Rectal smooth muscle tissue (tissue), 1 donor: Measurements from ENCODE around the gene VRK3.

Experiments used
- H3K27ac ChIP-seq: one replicate; pipeline ENCODE4 v1.7.0; 2013; ENCODE audit warnings: low read depth, low read length, inconsistent platforms
- H3K27me3 ChIP-seq: one replicate; pipeline ENCODE4 v1.7.0; 2013; ENCODE audit warnings: low read length; ENCODE audit not compliant: control insufficient read depth, insufficient read depth
- H3K36me3 ChIP-seq: one replicate; pipeline ENCODE4 v1.7.0; 2013; ENCODE audit warnings: low read length; ENCODE audit not compliant: control insufficient read depth, insufficient read depth
- H3K4me1 ChIP-seq: one replicate; pipeline ENCODE4 v1.7.0; 2013; ENCODE audit warnings: low read length; ENCODE audit not compliant: control insufficient read depth, insufficient read depth
- H3K4me3 ChIP-seq: one replicate; pipeline ENCODE4 v1.7.0; 2013; ENCODE audit warnings: low read length
- H3K9ac ChIP-seq: one replicate; pipeline ENCODE4 v1.7.0; 2013; ENCODE audit warnings: low read length

VRK3 gene

GRCh38 chr19:50001775-50002174 is 23.4 kb downstream of the VRK3 start:
- Histone ChIP-seq H3K27ac (no peak overlapping the region), H3K4me1 (peaks cover 4% of the 10 kb centered on the region), H3K9ac (no peak overlapping the region), H3K4me3 (no peak overlapping the region), H3K36me3 (peaks cover 46% of the 10 kb centered on the region), H3K27me3 (no peaks in the 10 kb centered on the region)

- H3K4me1 ChIP-seq, result peaks cover 4% of the 10 kb centered on the region
- no peak overlapping the region for H3K9ac ChIP-seq
- H3K36me3 ChIP-seq, result peaks cover 46% of the 10 kb centered on the region
- no peak overlapping the region for H3K4me3 ChIP-seq
- no peaks in the 10 kb centered on the region for H3K27me3 ChIP-seq
- no peak overlapping the region for H3K27ac ChIP-seq
These were observed 24.2 kb downstream of the VRK3 start for GRCh38 chr19:50000841-50001557.

GRCh38 chr19:50000038-50000840 is 24.9 kb downstream of the VRK3 start:
- peaks cover 45% of the 10 kb centered on the region for H3K36me3 ChIP-seq
- H3K27me3 ChIP-seq, result no peaks in the 10 kb centered on the region
- no peak overlapping the region for H3K4me3 ChIP-seq
- peaks cover 4% of the 10 kb centered on the region for H3K4me1 ChIP-seq
- H3K27ac ChIP-seq, result no peak overlapping the region
- H3K9ac ChIP-seq, result no peak overlapping the region

- Histone ChIP-seq H3K36me3 (peaks cover 49% of the 10 kb centered on the region), H3K9ac (no peak overlapping the region), H3K4me1 (peaks cover 4% of the 10 kb centered on the region), H3K27me3 (no peaks in the 10 kb centered on the region), H3K27ac (no peak overlapping the region), H3K4me3 (no peak overlapping the region)
These were observed 25.7 kb downstream of the VRK3 start for GRCh38 chr19:49999371-50000010.

GRCh38 chr19:49997709-49998108 is 27.5 kb downstream of the VRK3 start:
- Histone ChIP-seq H3K4me3 (no peak overlapping the region), H3K27me3 (no peaks in the 10 kb centered on the region), H3K4me1 (no peaks in the 10 kb centered on the region), H3K27ac (no peak overlapping the region), H3K36me3 (peaks cover 49% of the 10 kb centered on the region), H3K9ac (no peak overlapping the region)

GRCh38 chr19:49988433-49988832 is 36.7 kb downstream of the VRK3 start:
- no peaks in the 10 kb centered on the region for H3K27me3 ChIP-seq
- H3K4me1 ChIP-seq, result no peaks in the 10 kb centered on the region
- peaks cover 34% of the 10 kb centered on the region for H3K36me3 ChIP-seq
- H3K9ac ChIP-seq, result no peak overlapping the region
- no peak overlapping the region for H3K4me3 ChIP-seq
- no peak overlapping the region for H3K27ac ChIP-seq

- no peaks in the 10 kb centered on the region for H3K4me1 ChIP-seq
- no peak overlapping the region for H3K27ac ChIP-seq
- no peak overlapping the region for H3K4me3 ChIP-seq
- H3K36me3 ChIP-seq, result peaks cover 34% of the 10 kb centered on the region
- H3K9ac ChIP-seq, result no peak overlapping the region
- no peaks in the 10 kb centered on the region for H3K27me3 ChIP-seq
These were observed 37.2 kb downstream of the VRK3 start for GRCh38 chr19:49988007-49988406.

GRCh38 chr19:49987159-49987698 is 37.9 kb downstream of the VRK3 start:
- Histone ChIP-seq H3K27me3 (no peaks in the 10 kb centered on the region), H3K4me1 (no peaks in the 10 kb centered on the region), H3K4me3 (no peak overlapping the region), H3K36me3 (peaks cover 27% of the 10 kb centered on the region), H3K9ac (no peak overlapping the region), H3K27ac (no peak overlapping the region)

- no peak overlapping the region for H3K9ac ChIP-seq
- no peaks in the 10 kb centered on the region for H3K27me3 ChIP-seq
- peaks cover 25% of the 10 kb centered on the region for H3K36me3 ChIP-seq
- H3K4me3 ChIP-seq, result no peak overlapping the region
- H3K27ac ChIP-seq, result no peak overlapping the region
- no peaks in the 10 kb centered on the region for H3K4me1 ChIP-seq
These were observed 38.8 kb downstream of the VRK3 start for GRCh38 chr19:49986354-49986753.

GRCh38 chr19:49985871-49986270 is 39.3 kb downstream of the VRK3 start:
- Histone ChIP-seq H3K4me3 (no peak overlapping the region), H3K27me3 (no peaks in the 10 kb centered on the region), H3K27ac (no peak overlapping the region), H3K36me3 (peaks cover 25% of the 10 kb centered on the region), H3K4me1 (no peaks in the 10 kb centered on the region), H3K9ac (no peak overlapping the region)

GRCh38 chr19:49984491-49984890 is 40.7 kb downstream of the VRK3 start:
- Histone ChIP-seq H3K4me1 (no peaks in the 10 kb centered on the region), H3K27ac (no peak overlapping the region), H3K4me3 (no peak overlapping the region), H3K27me3 (no peaks in the 10 kb centered on the region), H3K36me3 (peaks cover 23% of the 10 kb centered on the region), H3K9ac (no peak overlapping the region)

GRCh38 chr19:49983645-49984229 is 41.4 kb downstream of the VRK3 start:
- Histone ChIP-seq H3K4me3 (no peak overlapping the region), H3K27me3 (no peaks in the 10 kb centered on the region), H3K27ac (no peak overlapping the region), H3K36me3 (peaks cover 19% of the 10 kb centered on the region), H3K9ac (no peak overlapping the region), H3K4me1 (no peaks in the 10 kb centered on the region)
